ENCODE data around the gene LRRC4C.
"Not testable (repeated sequence)": the region's sequence is repeated elsewhere in the genome, so short reads cannot be mapped to it uniquely, and the experiment has no call there.

LRRC4C gene

GRCh38 chr11:40938002-40938401, 521.5 kb downstream of the LRRC4C start:
- H3K36me3 ChIP-seq (ENCODE audit: control insufficient read depth, insufficient read depth, low read length, severe bottlenecking), result no peaks in the 10 kb centered on the region
- H3K4me1 ChIP-seq (ENCODE audit: control insufficient read depth, insufficient read depth, low read length), result no peaks in the 10 kb centered on the region
- no peak overlapping the region for H3K4me3 ChIP-seq (ENCODE audit: low read length)
- H3K27me3 ChIP-seq (replicated peaks; ENCODE audit: control insufficient read depth, insufficient read depth, low read length), result no peaks in the 10 kb centered on the region
- no peaks in the 10 kb centered on the region for H3K9me3 ChIP-seq (ENCODE audit: control insufficient read depth, low read length)
- no peak overlapping the region for H3K9ac ChIP-seq (ENCODE audit: low read length)
- DNase-seq (ENCODE audit: low read depth), result no peak

DNA sequence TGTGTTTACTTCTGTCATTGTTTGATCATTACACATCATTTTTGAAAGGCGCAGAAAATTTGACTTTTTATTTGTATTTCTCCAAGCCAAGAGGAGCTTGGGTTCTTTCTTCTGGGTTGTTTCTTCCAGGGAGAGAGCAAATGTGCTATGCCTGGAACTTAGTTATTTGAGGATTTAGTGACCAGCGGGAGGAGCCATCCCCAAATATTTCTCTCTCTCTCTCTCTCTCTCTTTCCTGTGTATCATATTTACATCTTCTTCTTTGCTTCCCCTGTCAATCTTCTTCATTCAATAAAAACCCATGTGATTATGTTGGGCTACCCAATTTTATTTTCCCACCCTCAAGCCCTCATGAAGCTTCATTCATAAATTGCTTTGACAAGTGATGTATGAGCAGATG, 534.5 kb downstream of the LRRC4C start:
- DNase-seq (ENCODE audit: low read depth), result no peak
- H3K9me3 ChIP-seq (ENCODE audit: control insufficient read depth, low read length), result no peaks in the 10 kb centered on the region
- H3K36me3 ChIP-seq (ENCODE audit: control insufficient read depth, insufficient read depth, low read length, severe bottlenecking), result no peaks in the 10 kb centered on the region
- no peaks in the 10 kb centered on the region for H3K27me3 ChIP-seq (replicated peaks; ENCODE audit: control insufficient read depth, insufficient read depth, low read length)
- no peak overlapping the region for H3K9ac ChIP-seq (ENCODE audit: low read length)
- no peaks in the 10 kb centered on the region for H3K4me1 ChIP-seq (ENCODE audit: control insufficient read depth, insufficient read depth, low read length)
- no peak overlapping the region for H3K4me3 ChIP-seq (ENCODE audit: low read length)

GRCh38 chr11:40921246-40921645, 538.2 kb downstream of the LRRC4C start:
- no peaks in the 10 kb centered on the region for H3K4me1 ChIP-seq (ENCODE audit: control insufficient read depth, insufficient read depth, low read length)
- DNase-seq (ENCODE audit: low read depth), result no peak
- H3K9me3 ChIP-seq (ENCODE audit: control insufficient read depth, low read length), result no peaks in the 10 kb centered on the region
- no peak overlapping the region for H3K4me3 ChIP-seq (ENCODE audit: low read length)
- H3K9ac ChIP-seq (ENCODE audit: low read length), result no peak overlapping the region
- H3K36me3 ChIP-seq (ENCODE audit: control insufficient read depth, insufficient read depth, low read length, severe bottlenecking), result no peaks in the 10 kb centered on the region
- no peaks in the 10 kb centered on the region for H3K27me3 ChIP-seq (replicated peaks; ENCODE audit: control insufficient read depth, insufficient read depth, low read length)

DNA sequence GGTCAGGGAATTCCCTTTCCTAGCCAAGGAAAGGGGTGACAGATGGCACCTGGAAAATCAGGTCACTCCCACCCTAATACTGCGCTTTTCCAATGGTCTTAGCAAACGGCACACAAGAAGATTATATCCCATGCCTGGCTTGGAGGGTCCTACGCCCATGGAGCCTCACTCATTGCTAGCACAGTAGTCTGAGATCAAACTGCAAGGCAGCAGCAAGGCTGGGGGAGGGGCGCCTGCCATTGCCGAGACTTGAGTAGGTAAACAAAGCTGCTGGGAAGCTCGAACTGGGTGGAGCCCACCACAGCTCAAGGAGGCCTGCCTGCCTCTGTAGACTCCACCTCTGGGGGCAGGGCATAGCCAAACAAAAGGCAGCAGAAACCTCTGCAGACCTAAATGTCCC, 548.7 kb downstream of the LRRC4C start:
- not testable (repeated sequence) for H3K27me3 ChIP-seq (replicated peaks; ENCODE audit: control insufficient read depth, insufficient read depth, low read length); H3K36me3 ChIP-seq (ENCODE audit: control insufficient read depth, insufficient read depth, low read length, severe bottlenecking); H3K9me3 ChIP-seq (ENCODE audit: control insufficient read depth, low read length); H3K4me3 ChIP-seq (ENCODE audit: low read length); H3K4me1 ChIP-seq (ENCODE audit: control insufficient read depth, insufficient read depth, low read length); H3K9ac ChIP-seq (ENCODE audit: low read length); DNase-seq (ENCODE audit: low read depth)

- H3K27me3 ChIP-seq (replicated peaks; ENCODE audit: control insufficient read depth, insufficient read depth, low read length), result no peaks in the 10 kb centered on the region
- H3K4me1 ChIP-seq (ENCODE audit: control insufficient read depth, insufficient read depth, low read length), result no peaks in the 10 kb centered on the region
- no peak overlapping the region for H3K4me3 ChIP-seq (ENCODE audit: low read length)
- H3K9me3 ChIP-seq (ENCODE audit: control insufficient read depth, low read length), result no peaks in the 10 kb centered on the region
- no peak for DNase-seq (ENCODE audit: low read depth)
- no peaks in the 10 kb centered on the region for H3K36me3 ChIP-seq (ENCODE audit: control insufficient read depth, insufficient read depth, low read length, severe bottlenecking)
- no peak overlapping the region for H3K9ac ChIP-seq (ENCODE audit: low read length)
Observed at GRCh38 chr11:40894501-40894900, 565.0 kb downstream of the LRRC4C start.

DNA sequence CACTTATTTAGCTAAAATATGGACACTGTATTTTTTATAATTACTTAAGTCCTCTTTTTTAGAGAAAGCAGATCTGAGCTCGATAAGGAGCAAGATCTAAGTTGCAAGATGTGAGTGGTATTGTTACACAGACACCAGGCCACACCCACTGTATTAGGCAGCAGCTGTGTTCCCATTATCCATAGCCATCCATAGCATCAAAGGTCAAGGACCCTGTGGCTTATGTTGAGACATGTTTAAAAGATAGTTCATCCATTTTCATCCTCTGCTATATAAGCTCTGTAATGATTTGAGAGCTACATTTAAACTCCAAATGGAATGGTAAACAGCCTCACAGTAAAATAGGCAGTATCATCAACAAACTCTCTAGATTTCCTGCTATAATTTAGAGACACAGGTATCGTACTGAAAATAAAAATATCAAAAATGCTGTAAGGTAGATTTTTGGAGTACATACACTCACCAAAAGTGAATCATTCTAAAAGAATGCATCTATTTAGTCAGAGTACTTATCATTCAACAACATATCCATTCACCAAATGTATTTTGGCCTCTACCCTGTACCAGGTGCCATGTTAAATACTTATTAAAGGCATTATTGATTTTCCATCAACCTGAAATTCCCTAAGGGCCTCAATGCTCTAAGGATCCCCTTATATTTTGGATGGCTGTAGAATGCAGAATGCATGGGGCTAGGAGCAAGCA, 574.0 kb downstream of the LRRC4C start:
- Histone ChIP-seq H3K27me3 (replicated peaks; ENCODE audit: control insufficient read depth, insufficient read depth, low read length) (no peaks in the 10 kb centered on the region), H3K4me3 (ENCODE audit: low read length) (no peak overlapping the region), H3K36me3 (ENCODE audit: control insufficient read depth, insufficient read depth, low read length, severe bottlenecking) (no peaks in the 10 kb centered on the region), H3K9ac (ENCODE audit: low read length) (no peak overlapping the region), H3K9me3 (ENCODE audit: control insufficient read depth, low read length) (no peaks in the 10 kb centered on the region), H3K4me1 (ENCODE audit: control insufficient read depth, insufficient read depth, low read length) (no peaks in the 10 kb centered on the region)
- no peak for DNase-seq (ENCODE audit: low read depth)

DNA sequence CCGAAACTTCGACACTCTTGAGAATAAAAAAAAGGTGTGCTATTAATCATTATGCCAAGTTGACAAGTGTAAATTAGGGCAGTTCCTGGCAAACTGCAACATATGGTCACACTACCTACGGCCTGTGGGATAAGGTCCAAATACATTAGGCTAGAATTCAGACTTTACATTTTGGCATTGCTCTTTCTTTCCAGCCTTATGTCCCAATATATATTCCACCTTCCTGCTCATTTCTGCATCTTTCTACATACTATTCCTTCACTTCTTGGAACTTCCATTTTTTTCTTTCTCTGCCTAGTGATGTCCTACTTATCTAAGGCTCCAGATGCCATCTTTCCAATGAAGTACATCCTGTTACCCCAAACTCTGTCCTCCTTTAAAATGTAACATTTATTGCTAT, 577.2 kb downstream of the LRRC4C start:
- DNase-seq (ENCODE audit: low read depth), result no peak
- H3K36me3 ChIP-seq (ENCODE audit: control insufficient read depth, insufficient read depth, low read length, severe bottlenecking), result no peaks in the 10 kb centered on the region
- no peaks in the 10 kb centered on the region for H3K9me3 ChIP-seq (ENCODE audit: control insufficient read depth, low read length)
- no peak overlapping the region for H3K4me3 ChIP-seq (ENCODE audit: low read length)
- H3K27me3 ChIP-seq (replicated peaks; ENCODE audit: control insufficient read depth, insufficient read depth, low read length), result no peaks in the 10 kb centered on the region
- H3K4me1 ChIP-seq (ENCODE audit: control insufficient read depth, insufficient read depth, low read length), result no peaks in the 10 kb centered on the region
- H3K9ac ChIP-seq (ENCODE audit: low read length), result no peak overlapping the region

GRCh38 chr11:40879911-40880310, 579.5 kb downstream of the LRRC4C start:
- no peak for DNase-seq (ENCODE audit: low read depth)
- Histone ChIP-seq H3K36me3 (ENCODE audit: control insufficient read depth, insufficient read depth, low read length, severe bottlenecking) (no peaks in the 10 kb centered on the region), H3K9ac (ENCODE audit: low read length) (no peak overlapping the region), H3K4me3 (ENCODE audit: low read length) (no peak overlapping the region), H3K9me3 (ENCODE audit: control insufficient read depth, low read length) (no peaks in the 10 kb centered on the region), H3K4me1 (ENCODE audit: control insufficient read depth, insufficient read depth, low read length) (no peaks in the 10 kb centered on the region), H3K27me3 (replicated peaks; ENCODE audit: control insufficient read depth, insufficient read depth, low read length) (no peaks in the 10 kb centered on the region)

DNA sequence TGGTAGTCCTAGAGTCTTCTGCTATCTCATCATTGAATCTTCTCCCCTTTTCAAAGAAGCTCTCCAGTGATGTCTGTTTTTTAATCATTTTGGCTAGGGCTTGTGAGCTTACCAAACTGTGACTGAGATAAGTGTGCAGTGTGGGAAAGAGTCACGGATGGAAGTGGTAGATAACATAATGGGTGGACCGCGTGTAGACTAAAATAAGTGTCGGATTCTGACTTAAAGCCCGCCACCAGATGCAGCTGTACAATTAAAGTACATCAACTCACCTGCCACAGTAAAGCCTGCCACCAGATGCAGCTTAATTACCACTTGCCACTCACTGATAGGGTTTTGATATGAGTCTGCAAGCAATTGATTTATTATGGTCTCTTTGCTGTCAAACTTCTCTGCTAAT, 581.5 kb downstream of the LRRC4C start:
- Histone ChIP-seq H3K9ac (ENCODE audit: low read length) (no peak overlapping the region), H3K4me3 (ENCODE audit: low read length) (no peak overlapping the region), H3K4me1 (ENCODE audit: control insufficient read depth, insufficient read depth, low read length) (no peaks in the 10 kb centered on the region), H3K36me3 (ENCODE audit: control insufficient read depth, insufficient read depth, low read length, severe bottlenecking) (no peaks in the 10 kb centered on the region), H3K9me3 (ENCODE audit: control insufficient read depth, low read length) (no peaks in the 10 kb centered on the region), H3K27me3 (replicated peaks; ENCODE audit: control insufficient read depth, insufficient read depth, low read length) (no peaks in the 10 kb centered on the region)
- DNase-seq (ENCODE audit: low read depth), result no peak

GRCh38 chr11:40877256-40877655, 582.2 kb downstream of the LRRC4C start:
- H3K4me1 ChIP-seq (ENCODE audit: control insufficient read depth, insufficient read depth, low read length), result no peaks in the 10 kb centered on the region
- H3K4me3 ChIP-seq (ENCODE audit: low read length), result no peak overlapping the region
- no peak for DNase-seq (ENCODE audit: low read depth)

DNA sequence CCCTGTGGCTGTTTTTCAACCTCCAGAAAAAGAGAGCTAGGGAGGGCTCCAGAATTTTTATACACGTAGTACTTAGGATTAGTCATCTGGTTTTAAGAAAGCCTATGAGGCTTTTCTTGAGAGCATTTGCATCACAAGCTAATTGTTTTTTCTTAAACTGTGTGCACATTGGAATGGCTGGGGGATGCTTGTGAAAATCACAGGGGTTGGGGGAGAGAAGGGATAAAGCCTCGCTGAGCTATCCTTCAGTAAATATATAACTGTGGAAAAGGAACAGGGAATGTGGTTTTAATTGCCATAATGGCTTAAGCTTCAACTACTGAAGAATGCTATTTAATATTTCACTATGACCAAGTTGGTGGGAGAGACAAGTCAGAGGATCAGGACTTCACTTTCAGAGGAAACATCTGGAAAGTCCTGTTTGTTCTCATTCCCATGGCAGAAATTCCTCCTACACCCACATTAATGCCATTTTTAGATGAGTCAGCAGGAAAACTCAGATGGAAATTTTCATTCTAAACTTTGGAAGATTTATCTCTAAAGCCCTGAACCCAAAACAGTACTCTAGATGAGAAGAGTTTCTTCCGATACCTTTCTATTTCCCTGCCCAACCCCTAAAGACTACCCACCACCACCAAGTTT, 591.3 kb downstream of the LRRC4C start:
- no peak overlapping the region for H3K4me3 ChIP-seq (ENCODE audit: low read length)
- H3K4me1 ChIP-seq (ENCODE audit: control insufficient read depth, insufficient read depth, low read length), result no peaks in the 10 kb centered on the region
- H3K27me3 ChIP-seq (replicated peaks; ENCODE audit: control insufficient read depth, insufficient read depth, low read length), result no peaks in the 10 kb centered on the region
- H3K9ac ChIP-seq (ENCODE audit: low read length), result no peak overlapping the region
- no peaks in the 10 kb centered on the region for H3K36me3 ChIP-seq (ENCODE audit: control insufficient read depth, insufficient read depth, low read length, severe bottlenecking)
- H3K9me3 ChIP-seq (ENCODE audit: control insufficient read depth, low read length), result no peaks in the 10 kb centered on the region
- DNase-seq (ENCODE audit: low read depth), result no peak

More at GRCh38 chr11:40877256-40877655, 582.2 kb downstream of the LRRC4C start:
- Histone ChIP-seq H3K27me3 (replicated peaks; ENCODE audit: control insufficient read depth, insufficient read depth, low read length) (no peaks in the 10 kb centered on the region), H3K9ac (ENCODE audit: low read length) (no peak overlapping the region), H3K36me3 (ENCODE audit: control insufficient read depth, insufficient read depth, low read length, severe bottlenecking) (no peaks in the 10 kb centered on the region), H3K9me3 (ENCODE audit: control insufficient read depth, low read length) (no peaks in the 10 kb centered on the region)

GRCh38 chr11:40857754-40858153, 601.7 kb downstream of the LRRC4C start:
- not testable (repeated sequence) for H3K9ac ChIP-seq (ENCODE audit: low read length); DNase-seq (ENCODE audit: low read depth); H3K4me1 ChIP-seq (ENCODE audit: control insufficient read depth, insufficient read depth, low read length); H3K9me3 ChIP-seq (ENCODE audit: control insufficient read depth, low read length); H3K4me3 ChIP-seq (ENCODE audit: low read length); H3K27me3 ChIP-seq (replicated peaks; ENCODE audit: control insufficient read depth, insufficient read depth, low read length); H3K36me3 ChIP-seq (ENCODE audit: control insufficient read depth, insufficient read depth, low read length, severe bottlenecking)

All from adipocyte (in vitro differentiated cells).